ENCODE data around the gene BUB1.
"Not testable (repeated sequence)": the region's sequence is repeated elsewhere in the genome, so short reads cannot be mapped to it uniquely, and the experiment has no call there.

BUB1 gene

DNA sequence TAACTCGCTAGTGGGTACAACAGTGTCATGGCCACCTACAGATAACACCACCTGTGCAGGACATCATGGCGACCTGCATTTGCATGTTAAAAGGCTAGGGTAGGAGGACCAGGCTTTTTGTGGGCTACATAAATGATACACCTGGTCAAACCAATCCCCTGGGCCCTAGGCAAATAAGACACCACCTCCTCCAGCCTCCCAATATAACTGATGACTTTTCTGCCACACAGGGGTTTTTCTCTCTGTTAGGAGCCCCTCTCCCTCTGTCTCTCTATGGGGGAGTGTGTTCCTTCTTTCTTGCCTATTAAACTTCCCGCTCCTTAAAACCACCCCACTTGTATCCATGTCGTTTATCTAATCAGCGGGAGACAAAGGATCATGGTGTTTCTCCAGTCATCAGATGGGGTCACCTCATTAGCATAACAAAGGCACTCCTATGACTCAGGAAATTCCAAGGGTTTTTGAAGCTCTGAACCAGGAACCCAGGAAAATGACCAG, 10.8 kb upstream of the BUB1 start:
- H3K4me3 ChIP-seq (ENCODE audit: low read length), result no peak overlapping the region
- TF ChIP-seq, protein P1, sequence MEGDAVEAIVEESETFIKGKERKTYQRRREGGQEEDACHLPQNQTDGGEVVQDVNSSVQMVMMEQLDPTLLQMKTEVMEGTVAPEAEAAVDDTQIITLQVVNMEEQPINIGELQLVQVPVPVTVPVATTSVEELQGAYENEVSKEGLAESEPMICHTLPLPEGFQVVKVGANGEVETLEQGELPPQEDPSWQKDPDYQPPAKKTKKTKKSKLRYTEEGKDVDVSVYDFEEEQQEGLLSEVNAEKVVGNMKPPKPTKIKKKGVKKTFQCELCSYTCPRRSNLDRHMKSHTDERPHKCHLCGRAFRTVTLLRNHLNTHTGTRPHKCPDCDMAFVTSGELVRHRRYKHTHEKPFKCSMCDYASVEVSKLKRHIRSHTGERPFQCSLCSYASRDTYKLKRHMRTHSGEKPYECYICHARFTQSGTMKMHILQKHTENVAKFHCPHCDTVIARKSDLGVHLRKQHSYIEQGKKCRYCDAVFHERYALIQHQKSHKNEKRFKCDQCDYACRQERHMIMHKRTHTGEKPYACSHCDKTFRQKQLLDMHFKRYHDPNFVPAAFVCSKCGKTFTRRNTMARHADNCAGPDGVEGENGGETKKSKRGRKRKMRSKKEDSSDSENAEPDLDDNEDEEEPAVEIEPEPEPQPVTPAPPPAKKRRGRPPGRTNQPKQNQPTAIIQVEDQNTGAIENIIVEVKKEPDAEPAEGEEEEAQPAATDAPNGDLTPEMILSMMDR (conservative IDR thresholded peaks at IDR 0.05; ENCODE audit: low read depth, low read length), result no peak
- no peak for DNase-seq (ENCODE audit: low read depth)

DNA sequence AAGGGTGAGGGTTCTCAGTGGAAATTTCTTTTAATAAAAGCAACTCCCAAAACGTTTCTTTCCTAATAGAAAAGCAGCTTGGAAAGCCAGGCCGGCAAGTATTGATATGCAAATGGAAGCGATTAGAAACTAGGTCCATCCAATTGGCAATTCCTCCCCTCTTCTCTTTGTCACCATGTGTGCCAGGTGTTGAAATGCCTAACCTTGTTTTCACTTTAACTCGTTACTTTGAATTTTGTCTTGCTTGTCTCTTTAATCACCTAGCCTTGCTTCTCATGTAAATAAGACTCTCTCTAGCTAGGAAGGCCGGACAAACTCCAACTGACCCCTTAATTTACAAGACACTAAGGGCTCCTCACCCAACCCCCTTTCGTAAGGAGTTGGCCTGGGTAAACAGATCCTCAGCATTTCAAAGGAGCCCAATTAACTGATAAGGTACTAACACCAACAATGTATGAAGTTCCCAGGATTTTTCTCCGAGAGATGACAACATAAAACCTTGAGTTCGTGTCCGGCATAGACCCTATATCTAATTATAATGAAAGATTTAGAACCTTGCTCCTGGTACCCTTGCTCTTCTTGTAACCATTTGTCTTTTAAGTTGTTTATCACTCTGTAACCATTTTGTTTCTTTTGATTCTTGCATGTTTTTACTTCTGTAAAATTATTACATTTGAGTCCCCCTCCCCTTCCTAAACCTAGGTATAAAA, 10.1 kb upstream of the BUB1 start:
- not testable (repeated sequence) for H3K4me3 ChIP-seq (ENCODE audit: low read length); DNase-seq (ENCODE audit: low read depth)

DNA sequence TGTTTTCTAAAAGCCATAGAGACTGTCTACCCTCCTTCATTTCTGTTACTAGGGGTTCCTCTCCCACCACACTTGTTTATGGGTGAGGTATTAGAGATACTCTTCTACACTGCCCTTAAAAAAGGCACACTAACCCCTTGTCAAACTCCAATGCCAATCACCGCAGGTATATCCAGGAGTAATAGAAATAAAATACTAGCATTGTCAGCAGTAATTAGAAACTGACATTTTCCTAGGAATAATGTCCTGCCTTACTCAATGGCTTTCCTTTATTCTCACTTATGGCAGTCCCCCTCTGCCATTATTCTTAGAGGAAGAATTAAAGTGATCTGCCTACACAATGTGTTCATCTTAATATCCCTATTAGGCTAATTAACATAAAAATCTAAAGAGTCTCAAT, 5.0 kb upstream of the BUB1 start:
- no peak overlapping the region for H3K4me3 ChIP-seq (ENCODE audit: low read length)
- TF ChIP-seq, protein P1 (conservative IDR thresholded peaks at IDR 0.05; ENCODE audit: low read depth, low read length), result no peak
- no peak for DNase-seq (ENCODE audit: low read depth)

DNA sequence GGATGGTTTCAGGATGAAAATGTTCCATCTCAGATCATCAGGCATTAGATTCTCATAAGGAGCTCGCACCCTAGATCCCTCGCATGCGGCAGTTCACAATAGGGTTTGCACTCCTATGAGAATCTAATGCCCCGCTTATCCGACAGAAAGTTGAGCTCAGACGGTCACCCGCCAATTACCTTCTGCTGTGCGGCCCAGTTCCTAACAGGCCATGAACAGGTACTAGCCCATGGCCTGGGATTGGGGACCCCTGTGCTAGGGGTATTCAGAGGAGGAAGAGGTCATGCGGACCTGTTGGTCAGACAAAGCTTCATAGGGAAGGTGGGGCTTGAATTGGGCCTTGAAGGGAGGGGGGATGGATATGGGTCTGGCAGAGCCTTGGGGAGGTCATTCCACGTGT, 4.4 kb upstream of the BUB1 start:
- TF ChIP-seq, protein P1 (conservative IDR thresholded peaks at IDR 0.05; ENCODE audit: low read depth, low read length), result no peak
- no peak for DNase-seq (ENCODE audit: low read depth)
- H3K4me3 ChIP-seq (ENCODE audit: low read length), result no peak overlapping the region

DNA sequence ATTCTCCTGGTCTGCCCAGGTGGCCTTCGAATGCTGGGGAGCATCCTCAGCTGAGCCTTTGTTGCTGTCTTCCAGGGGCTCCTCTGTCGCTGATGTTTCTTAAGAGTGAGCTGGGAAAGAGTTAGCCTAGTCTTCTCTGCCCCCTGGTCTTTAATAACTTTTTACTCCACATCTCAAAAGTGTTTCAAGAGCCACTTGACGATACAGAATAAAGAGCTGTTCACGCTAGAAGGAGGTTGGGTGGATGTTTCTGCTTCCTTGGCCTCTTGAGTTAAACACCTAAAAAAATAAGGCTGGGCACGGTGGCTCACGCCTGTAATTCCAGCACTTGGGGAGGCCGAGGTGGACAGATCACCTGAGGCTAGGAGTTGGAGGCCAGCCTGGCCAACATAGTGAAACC, 2.8 kb upstream of the BUB1 start:
- TF ChIP-seq, protein P1 (conservative IDR thresholded peaks at IDR 0.05; ENCODE audit: low read depth, low read length), result no peak
- DNase-seq (ENCODE audit: low read depth), result no peak
- no peak overlapping the region for H3K4me3 ChIP-seq (ENCODE audit: low read length)

DNA sequence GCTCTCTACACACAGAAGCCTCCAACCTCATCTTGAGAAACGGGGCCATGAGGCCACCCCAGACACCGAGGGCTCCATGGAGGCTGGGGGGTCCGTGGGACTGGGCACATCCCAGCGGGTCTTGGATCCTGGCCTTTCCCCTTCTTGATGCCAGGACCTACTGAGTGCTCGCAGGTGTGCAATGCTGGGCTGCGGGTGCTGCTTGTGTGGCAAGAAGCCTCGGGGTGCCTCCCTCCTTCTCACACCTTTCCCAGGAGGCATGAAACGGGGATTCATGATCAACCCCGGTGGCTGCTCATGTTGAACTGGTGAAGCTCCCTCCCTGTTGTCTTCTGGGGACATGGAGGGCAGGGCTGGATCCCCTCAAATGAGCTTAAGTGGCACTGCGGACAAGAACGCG, 2.0 kb upstream of the BUB1 start:
- TF ChIP-seq, protein P1 (conservative IDR thresholded peaks at IDR 0.05; ENCODE audit: low read depth, low read length), result no peak
- no peak for DNase-seq (ENCODE audit: low read depth)
- H3K4me3 ChIP-seq (ENCODE audit: low read length), result no peak overlapping the region

DNA sequence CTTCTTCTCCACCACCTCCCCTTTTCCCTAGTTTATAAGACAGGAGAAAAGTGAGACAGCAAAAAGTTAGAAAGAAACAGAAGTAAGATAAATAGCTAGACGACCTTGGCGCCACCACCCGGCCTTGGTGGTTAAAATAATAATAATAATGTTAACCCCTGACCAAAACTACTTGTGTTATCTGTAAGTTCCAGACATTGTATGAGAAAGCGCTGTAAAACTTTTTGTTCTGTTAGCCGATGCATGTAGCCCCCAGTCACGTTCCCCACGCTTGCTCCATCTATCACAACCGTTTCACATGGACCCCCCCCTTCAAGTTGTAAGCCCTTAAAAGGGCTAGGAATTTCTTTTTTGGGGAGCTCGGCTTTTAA, 1.5 kb upstream of the BUB1 start:
- no peak for DNase-seq (ENCODE audit: low read depth)
- no peak overlapping the region for H3K4me3 ChIP-seq (ENCODE audit: low read length)

More for the DNA sequence above, 1.5 kb upstream of the BUB1 start:
- TF ChIP-seq, protein P1 (conservative IDR thresholded peaks at IDR 0.05; ENCODE audit: low read depth, low read length), result peak; percentile 9

Data from retinal pigment epithelial cell (primary cell).